Measurements from ENCODE around the gene TMEM132C.

DNA sequence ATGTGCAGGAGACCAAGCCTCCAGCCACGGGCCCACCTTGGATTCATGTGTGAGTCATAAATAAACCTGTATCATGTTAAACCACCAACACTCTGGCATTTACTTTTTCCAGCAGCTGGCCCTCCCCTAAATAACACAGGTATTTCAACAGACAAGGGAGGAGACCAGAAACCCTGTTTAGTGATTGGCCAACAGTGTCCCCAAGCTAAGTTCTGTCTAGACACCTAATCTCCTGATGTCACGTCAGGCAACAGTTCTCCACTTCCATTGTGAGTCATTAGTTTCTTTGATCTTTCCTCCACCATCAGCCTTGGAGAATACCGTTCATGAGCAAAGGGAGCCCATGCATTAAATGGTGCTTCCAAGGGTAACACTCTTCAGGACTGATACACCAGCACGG lies 196.9 kb downstream of the TMEM132C start:
- no peak for TF ChIP-seq JUND (IDR thresholded peaks at IDR 0.05)
- TF ChIP-seq, protein P1, sequence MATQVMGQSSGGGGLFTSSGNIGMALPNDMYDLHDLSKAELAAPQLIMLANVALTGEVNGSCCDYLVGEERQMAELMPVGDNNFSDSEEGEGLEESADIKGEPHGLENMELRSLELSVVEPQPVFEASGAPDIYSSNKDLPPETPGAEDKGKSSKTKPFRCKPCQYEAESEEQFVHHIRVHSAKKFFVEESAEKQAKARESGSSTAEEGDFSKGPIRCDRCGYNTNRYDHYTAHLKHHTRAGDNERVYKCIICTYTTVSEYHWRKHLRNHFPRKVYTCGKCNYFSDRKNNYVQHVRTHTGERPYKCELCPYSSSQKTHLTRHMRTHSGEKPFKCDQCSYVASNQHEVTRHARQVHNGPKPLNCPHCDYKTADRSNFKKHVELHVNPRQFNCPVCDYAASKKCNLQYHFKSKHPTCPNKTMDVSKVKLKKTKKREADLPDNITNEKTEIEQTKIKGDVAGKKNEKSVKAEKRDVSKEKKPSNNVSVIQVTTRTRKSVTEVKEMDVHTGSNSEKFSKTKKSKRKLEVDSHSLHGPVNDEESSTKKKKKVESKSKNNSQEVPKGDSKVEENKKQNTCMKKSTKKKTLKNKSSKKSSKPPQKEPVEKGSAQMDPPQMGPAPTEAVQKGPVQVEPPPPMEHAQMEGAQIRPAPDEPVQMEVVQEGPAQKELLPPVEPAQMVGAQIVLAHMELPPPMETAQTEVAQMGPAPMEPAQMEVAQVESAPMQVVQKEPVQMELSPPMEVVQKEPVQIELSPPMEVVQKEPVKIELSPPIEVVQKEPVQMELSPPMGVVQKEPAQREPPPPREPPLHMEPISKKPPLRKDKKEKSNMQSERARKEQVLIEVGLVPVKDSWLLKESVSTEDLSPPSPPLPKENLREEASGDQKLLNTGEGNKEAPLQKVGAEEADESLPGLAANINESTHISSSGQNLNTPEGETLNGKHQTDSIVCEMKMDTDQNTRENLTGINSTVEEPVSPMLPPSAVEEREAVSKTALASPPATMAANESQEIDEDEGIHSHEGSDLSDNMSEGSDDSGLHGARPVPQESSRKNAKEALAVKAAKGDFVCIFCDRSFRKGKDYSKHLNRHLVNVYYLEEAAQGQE (IDR thresholded peaks at IDR 0.05): no peak
- no peak for TF ChIP-seq CTCF (IDR thresholded peaks at IDR 0.05; ENCODE audit: low read depth, low read length, missing input control)
- TF ChIP-seq TAF1 (conservative IDR thresholded peaks at IDR 0.05): no peak
- TF ChIP-seq EGR1 (IDR thresholded peaks at IDR 0.05; ENCODE audit: low read depth in 2 of 2): no peak
- TF ChIP-seq ATF3 (IDR thresholded peaks at IDR 0.05): no peak

All from liver (tissue), 3 donors.